LNCAP (cell line): ENCODE data around the gene SH3GL2.

Experiments used
- CTCF ChIP-seq: fragments of 450-650 bp; IDR thresholded peaks from 2 replicates; pipeline ENCODE4 v1.5.1; 2017; ENCODE audit warnings: mild to moderate bottlenecking

SH3GL2 gene

DNA sequence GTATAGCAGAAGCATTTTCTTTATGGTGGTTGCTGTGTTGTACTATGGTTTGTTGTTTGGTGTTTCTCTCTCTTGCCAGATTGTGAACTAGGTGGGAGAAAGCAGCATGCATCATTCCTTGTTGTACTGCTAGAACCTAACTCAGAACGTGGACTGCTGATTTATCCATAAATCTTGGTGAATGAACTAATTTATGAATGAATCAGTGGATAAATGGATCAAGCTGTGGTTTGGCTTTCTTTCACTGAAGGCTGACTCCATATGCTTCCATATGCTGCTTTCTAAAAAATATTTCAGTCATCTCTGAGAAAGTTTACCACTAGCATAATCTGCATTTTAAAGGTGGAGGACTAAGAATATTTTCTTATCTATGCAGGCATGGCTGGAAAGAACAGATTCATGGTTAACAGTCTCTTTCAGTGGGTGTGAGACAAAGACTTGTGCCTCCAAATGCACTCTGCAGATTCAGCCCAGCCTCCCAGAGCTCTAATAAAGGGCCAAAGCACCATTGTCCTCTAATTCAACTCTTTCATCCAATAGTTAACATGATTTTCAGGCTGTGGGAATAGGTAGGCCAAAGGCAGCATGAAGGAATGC, 237.7 kb downstream of the SH3GL2 start:
- no peak for TF ChIP-seq CTCF

DNA sequence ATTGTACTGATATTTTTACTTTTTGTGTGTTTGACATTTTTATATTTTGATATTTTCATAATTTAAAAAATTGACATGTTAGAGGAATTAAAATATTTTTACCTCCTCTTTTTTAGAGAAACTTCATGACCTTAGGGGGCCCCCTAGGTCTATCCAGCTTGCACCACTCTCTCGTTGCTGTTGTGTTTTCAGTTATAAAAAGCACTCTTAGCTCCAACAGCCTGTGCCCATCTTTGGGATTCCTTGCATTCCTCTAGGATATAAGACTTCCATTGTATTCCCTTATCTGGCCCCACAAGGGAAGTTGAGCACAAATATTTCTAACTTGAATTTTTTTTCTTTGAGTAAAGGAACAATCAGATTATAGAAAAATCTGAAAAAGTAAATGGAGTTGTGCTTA, 245.3 kb downstream of the SH3GL2 start:
- TF ChIP-seq CTCF = no peak

GRCh38 chr9:17824616-17825264, 245.9 kb downstream of the SH3GL2 start:
- TF ChIP-seq CTCF = no peak

DNA sequence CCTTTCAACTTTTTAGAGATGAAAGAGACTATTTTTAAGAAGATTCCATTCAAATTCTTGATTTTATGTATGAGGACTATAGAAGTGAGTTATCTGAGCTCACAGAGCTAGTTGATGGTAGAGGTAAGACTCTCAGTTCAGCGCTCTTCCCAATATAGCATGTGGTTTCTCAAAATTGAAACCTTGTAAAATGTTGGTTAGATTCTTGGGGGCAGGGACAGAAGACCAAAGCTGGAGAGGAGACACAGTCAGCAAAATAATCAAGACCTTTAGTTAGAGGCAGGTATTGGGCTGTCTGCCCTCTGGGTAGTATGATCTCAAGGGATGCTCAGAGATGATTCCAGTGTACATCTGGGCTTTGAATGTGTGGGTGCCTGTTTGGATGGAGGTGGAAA, 246.4 kb downstream of the SH3GL2 start:
- no peak for TF ChIP-seq CTCF

DNA sequence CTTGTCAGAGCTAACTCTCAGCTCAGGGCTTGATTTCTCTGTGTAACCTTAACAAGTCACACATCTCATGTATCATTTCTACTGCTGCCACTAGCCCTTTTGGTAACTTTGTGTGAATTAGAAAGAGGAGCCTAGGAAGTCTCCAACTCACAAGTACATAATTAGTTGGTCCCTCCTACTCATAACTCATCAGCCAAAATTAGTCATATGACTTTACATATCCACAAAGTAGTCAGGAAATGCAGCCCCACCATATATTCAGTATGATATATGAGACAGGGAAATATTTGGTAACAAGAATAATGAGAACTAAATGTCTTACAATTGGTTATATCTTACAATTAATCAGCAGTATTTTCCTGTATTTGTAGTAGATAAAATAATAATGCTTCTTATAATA, 250.2 kb downstream of the SH3GL2 start:
- TF ChIP-seq CTCF = no peak

GRCh38 chr9:17829812-17830385, 251.0 kb downstream of the SH3GL2 start:
- TF ChIP-seq CTCF = no peak

DNA sequence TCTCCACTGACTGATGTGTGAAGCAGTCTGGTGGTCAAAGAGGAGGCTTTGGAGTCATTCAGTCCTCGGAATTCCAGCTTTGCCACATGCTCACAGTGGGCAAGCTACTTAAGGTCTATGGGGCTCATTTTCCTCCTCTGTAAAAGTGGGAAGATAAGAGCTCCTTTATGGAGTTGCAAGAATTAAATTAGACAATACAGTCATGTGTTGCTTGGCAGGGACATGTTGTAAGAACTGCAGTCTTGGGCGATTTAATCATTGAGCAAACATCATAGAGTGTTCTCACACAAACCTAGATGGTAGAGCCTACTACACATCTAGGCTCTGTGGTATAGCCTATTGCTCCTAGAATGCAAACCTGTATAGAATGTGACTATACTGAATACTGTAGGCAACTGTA, 253.9 kb downstream of the SH3GL2 start:
- TF ChIP-seq CTCF = no peak
